ENCODE results near the gene TBL1XR1. TPM values are rescaled to one million over a fixed set of nuclear protein-coding genes. Genes with fewer than 3 reads are reported as not detected.

The TBL1XR1 gene
- total and polyA plus RNA-seq, 2 of the 8 experiments (the other 6 are each of a cell fraction or from before 2014, with no cell fraction given), result 28.1 to 147 TPM

DNA sequence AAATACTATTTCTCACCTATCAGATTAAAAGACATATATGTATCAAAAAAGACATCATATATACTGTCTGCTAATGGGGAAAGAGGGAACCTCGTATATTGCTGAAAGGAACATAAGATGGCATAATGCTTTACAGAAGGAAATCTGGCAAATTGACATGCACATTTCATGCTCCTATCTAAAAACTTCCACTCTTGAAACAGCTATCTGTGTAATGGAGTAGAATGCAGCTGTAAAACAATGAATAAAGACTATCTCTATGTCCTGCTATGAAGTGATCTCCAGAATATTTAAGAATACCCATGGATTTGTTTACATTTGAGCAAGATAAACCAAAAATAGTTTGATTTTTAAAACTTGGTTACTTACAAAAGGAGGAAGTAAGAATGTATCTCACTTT lies 107.4 kb downstream of the TBL1XR1 start:
- Histone ChIP-seq H3K79me1 (ENCODE audit: low read depth, low read length) (peaks cover 5% of the 10 kb centered on the region), H3K14ac (ENCODE audit: insufficient read length) (no peak overlapping the region), H2BK12ac (ENCODE audit: low read depth, low read length) (no peak overlapping the region), H3K9ac (replicated peaks in 1 of 4; ENCODE audit: extremely low read depth in 1 of 4, low read depth in 3 of 4, low read length in 3 of 4) (no peak overlapping the region), H3K27ac (ENCODE audit: low read depth, low read length) (no peak overlapping the region), H3K27me3 (replicated peaks in 1 of 4; ENCODE audit: control insufficient read depth in 3 of 4, extremely low read depth in 1 of 4, insufficient read depth in 3 of 4, low read length in 3 of 4) (no peaks in the 10 kb centered on the region), H2BK5ac (ENCODE audit: low read depth, low read length) (no peak overlapping the region), H2BK120ac (replicated peaks; ENCODE audit: low read depth, low read length) (no peak overlapping the region), H4K8ac (ENCODE audit: extremely low read depth, insufficient read depth, low read length) (no peak overlapping the region), H3K18ac (ENCODE audit: extremely low read depth, low read length) (no peak overlapping the region), H4K5ac (ENCODE audit: insufficient read length, low read depth, low read length) (no peak overlapping the region), H3K36me3 (ENCODE audit: control insufficient read depth in 2 of 4, insufficient read depth in 4 of 4, low read length in 3 of 4) (peaks cover 0 to 13% (median 0%) of the 10 kb centered on the region in 4 experiments; a peak in 3 of 8 replicates), H3K4me3 (ENCODE audit: extremely low read depth in 1 of 4, insufficient read depth in 2 of 4, low read depth in 3 of 4, low read length in 4 of 4) (no peak overlapping the region), H3K56ac (replicated peaks; ENCODE audit: insufficient read length, low read depth, low read length) (no peak overlapping the region), H4K20me1 (replicated peaks in 1 of 2; ENCODE audit: control insufficient read depth in 1 of 2, insufficient read depth in 2 of 2, low read length in 2 of 2) (peaks cover 3 to 8% of the 10 kb centered on the region in 2 experiments), H3K9me3 (ENCODE audit: insufficient read depth in 2 of 2, low read depth in 1 of 2, low read length in 1 of 2) (peaks cover 0 to 4% of the 10 kb centered on the region in 2 experiments; a peak in 1 of 4 replicates), H2AK5ac (ENCODE audit: low read depth, low read length) (no peak overlapping the region), H3K4me2 (ENCODE audit: insufficient read depth in 1 of 2, low read depth in 2 of 2, low read length in 2 of 2) (no peak overlapping the region), H2AFZ (ENCODE audit: low read length) (no peak overlapping the region), H3K23me2 (ENCODE audit: low read depth, low read length) (no peaks in the 10 kb centered on the region; the same call in 1 of the 2 replicates), H3K79me2 (ENCODE audit: control insufficient read depth in 1 of 2, insufficient read depth in 2 of 2, low read length in 2 of 2) (peaks cover 13 to 100% of the 10 kb centered on the region in 2 experiments; a peak in 3 of 4 replicates), H3K4me1 (replicated peaks in 1 of 4; ENCODE audit: control insufficient read depth in 3 of 4, insufficient read depth in 4 of 4, low read length in 3 of 4) (peaks cover 0 to 8% (median 4%) of the 10 kb centered on the region in 4 experiments; a peak in 4 of 7 replicates), H2BK20ac (ENCODE audit: low read length) (no peak overlapping the region), H2BK15ac (ENCODE audit: low read length) (no peak overlapping the region), H3K4ac (replicated peaks; ENCODE audit: insufficient read length, low read depth, low read length) (no peak overlapping the region), H3K23ac (ENCODE audit: insufficient read length) (no peak overlapping the region), H4K91ac (replicated peaks; ENCODE audit: insufficient read length, low read length) (no peak overlapping the region)
- FAIRE-seq (no peak), DNase-seq (ENCODE audit: low read depth in 1 of 2, low spot score in 2 of 2) (no peak)
- WGBS, 2 experiments (ENCODE audit: extremely low coverage in 1 of 2, insufficient coverage in 1 of 2, insufficient read length in 1 of 2, insufficient replicate concordance in 2 of 2, low coverage in 1 of 2, low lambda C conversion rate in 2 of 2, missing lambda C conversion rate in 1 of 2), result 82% methylated on average over 1 of the region's 1 CpG; no CpG with 5 or more reads in 1 of the 2 experiments
- no peak for TF ChIP-seq RXRA (IDR thresholded peaks at IDR 0.05; ENCODE audit: insufficient read depth, low read depth, low read length)
- CTCF ChIA-PET (ENCODE audit: partially characterized antibody), result no interaction called here
- POLR2A ChIA-PET (ENCODE audit: partially characterized antibody), result no interaction called here

Data from H1 (cell line).